GM12874 (cell line): ENCODE measurements around the gene MFGE8.

Experiments
- TF ChIP-seq, protein P1 (sequence below): IDR thresholded peaks from 2 replicates; pipeline ENCODE4 v1.5.1; 2011; ENCODE audit warnings: low read depth, mild to moderate bottlenecking, control low read depth, low read length, moderate library complexity; ENCODE audit not compliant: insufficient read depth

The MFGE8 gene

GRCh38 chr15:88913017-88913849, at the start of gene MFGE8:
MFGE8 (minus strand) TSS chr15:88913379; CDS start chr15:88913319, 60 bp downstream.
- TF ChIP-seq, protein P1, sequence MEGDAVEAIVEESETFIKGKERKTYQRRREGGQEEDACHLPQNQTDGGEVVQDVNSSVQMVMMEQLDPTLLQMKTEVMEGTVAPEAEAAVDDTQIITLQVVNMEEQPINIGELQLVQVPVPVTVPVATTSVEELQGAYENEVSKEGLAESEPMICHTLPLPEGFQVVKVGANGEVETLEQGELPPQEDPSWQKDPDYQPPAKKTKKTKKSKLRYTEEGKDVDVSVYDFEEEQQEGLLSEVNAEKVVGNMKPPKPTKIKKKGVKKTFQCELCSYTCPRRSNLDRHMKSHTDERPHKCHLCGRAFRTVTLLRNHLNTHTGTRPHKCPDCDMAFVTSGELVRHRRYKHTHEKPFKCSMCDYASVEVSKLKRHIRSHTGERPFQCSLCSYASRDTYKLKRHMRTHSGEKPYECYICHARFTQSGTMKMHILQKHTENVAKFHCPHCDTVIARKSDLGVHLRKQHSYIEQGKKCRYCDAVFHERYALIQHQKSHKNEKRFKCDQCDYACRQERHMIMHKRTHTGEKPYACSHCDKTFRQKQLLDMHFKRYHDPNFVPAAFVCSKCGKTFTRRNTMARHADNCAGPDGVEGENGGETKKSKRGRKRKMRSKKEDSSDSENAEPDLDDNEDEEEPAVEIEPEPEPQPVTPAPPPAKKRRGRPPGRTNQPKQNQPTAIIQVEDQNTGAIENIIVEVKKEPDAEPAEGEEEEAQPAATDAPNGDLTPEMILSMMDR, result no peak

DNA sequence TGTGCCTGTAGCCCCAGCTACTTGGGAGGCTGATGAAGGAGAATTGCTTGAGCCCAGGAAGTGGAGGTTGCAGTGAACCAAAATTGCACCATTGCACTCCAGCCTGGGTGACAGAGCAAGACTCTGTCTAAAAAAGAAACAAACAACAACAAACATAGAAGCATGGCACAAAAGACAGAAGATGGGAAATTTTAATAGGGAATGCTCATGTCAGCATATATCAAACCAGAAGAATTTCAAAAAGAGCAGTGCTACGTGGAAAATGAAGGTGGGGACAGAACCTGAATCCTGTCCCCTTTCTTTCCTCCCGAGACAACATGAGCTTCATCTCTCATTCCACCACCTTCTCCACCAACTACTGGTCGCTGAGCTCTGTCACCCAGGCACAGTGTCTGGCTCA, 46.3 kb upstream of the MFGE8 start:
- TF ChIP-seq, protein P1, result no peak

DNA sequence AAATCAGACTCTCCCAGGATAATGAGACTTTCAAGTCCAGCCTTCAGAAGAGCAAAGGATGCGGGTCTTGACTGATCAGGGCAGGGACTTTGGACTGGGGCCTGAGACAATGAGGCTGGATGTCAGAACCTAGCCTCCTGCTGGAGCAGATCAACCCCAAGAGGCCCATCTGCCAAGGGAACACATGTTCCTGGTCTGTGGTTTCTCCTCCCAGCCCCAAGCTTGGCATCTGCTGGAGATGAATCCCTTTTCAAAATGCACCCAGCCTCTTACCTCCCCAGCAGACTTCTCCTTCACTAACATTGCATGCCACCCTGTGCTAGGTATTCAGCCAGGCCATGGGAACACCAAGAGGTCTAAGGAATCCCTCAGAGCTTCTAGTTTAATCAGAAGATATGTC, 43.7 kb upstream of the MFGE8 start:
- TF ChIP-seq, protein P1, result no peak

DNA sequence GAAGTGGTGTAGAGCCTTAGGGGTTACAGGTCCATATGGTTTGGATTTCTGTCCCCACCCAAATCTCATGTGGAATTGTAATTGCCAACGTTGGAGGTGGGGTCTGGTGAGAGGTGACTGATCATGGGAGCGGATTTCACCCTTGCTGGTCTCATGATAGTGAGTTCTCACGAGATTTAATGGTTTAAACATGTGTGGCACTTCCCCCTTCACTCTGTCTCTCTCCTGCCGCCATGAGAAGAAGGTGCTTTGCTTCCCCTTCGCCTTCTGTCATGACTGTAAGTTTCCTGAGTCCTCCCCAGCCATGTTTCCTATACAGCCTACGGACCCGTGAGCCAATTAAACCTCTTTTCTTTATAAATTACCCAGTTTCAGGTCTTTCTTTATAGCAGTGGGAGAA, 43.1 kb upstream of the MFGE8 start:
- TF ChIP-seq, protein P1, result no peak

DNA sequence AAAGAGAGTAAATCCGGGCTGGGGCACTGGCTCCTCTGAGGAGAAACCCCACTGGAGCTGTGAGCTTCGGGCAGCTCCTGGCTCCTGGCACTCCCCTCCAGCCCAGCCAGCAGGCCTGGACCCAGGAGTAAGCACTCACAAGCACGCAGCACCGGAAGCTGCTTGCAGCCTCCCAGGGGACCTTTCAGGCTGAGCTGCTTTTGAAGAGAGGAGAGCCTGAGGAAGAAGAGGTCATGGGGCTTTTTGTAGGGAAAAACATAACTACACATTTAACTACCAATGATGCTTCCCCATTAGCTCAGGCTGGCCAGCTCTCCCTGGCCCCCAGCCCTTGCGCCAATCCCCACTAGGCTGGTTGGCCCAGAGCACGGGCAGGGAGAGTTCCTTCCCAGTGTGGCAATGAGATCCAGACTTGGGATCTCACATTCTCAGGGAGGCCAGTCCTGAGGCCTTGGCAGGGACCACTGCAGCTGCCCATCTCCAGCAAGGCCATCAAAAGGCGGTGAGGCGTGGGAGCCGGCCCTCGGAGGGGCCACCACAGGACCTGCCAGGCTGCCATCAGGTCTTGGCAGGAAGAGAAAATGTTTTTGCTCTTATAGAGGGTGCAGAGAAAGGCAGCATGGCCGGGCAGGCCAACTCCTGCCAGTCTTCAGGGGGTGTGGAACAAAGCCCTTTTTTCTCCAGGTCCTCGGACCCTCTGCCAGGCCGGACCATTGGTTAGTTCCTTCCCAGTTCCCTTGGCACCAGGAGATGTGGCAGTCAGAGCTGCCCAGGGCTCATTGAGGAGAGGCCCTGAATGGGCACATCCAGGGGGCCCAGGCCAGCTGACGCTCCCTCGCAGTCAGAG, 41.5 kb upstream of the MFGE8 start:
- TF ChIP-seq, protein P1, result no peak

- TF ChIP-seq, protein P1, result no peak
Observed at GRCh38 chr15:88950600-88951160, 37.5 kb upstream of the MFGE8 start.
